Left ventricle myocardium inferior (tissue), 1 donor: ENCODE measurements around the gene GRID1. TPM values are rescaled to one million over a fixed set of nuclear protein-coding genes. Genes with fewer than 3 reads are reported as not detected.

Experiments used
- DNase-seq: peaks from one replicate; pipeline ENCODE4 v3.0.0-alpha.2; 2020
- H3K27ac ChIP-seq: fragments of 200-600 bp; replicated peaks from 2 replicates; pipeline ENCODE4 v1.8.0; 2021
- H3K27me3 ChIP-seq: fragments of 200-600 bp; 2 replicates; pipeline ENCODE4 v1.8.0; 2021; ENCODE audit warnings: low read depth
- H3K36me3 ChIP-seq: fragments of 200-600 bp; 2 replicates; pipeline ENCODE4 v1.8.0; 2021
- H3K4me1 ChIP-seq: fragments of 200-600 bp; 2 replicates; pipeline ENCODE4 v1.8.0; 2021
- H3K4me3 ChIP-seq: fragments of 200-600 bp; 2 replicates; pipeline ENCODE4 v1.8.0; 2021; ENCODE audit warnings: mild to moderate bottlenecking, moderate library complexity
- H3K9me3 ChIP-seq: fragments of 200-600 bp; replicated peaks from 2 replicates; pipeline ENCODE4 v1.8.0; 2021
- intact Hi-C: fragments of 100-400 bp; cut with micrococcal nuclease; formaldehyde crosslinking; loops from one replicate; pipeline ENCODE4 v1.11.0; 2022
- total RNA-seq: library from RNA; stranded (reverse); fragmentation: NEBNext Ultra II Directional; extraction: Animal tissue kit (Norgen Biotek cat#: 25700); gene quantifications from one replicate; pipeline ENCODE4 v1.2.1, GENCODE V29; 2021
- TF ChIP-seq, protein P1 (sequence below): fragments of 200-600 bp; IDR thresholded peaks from 2 replicates; pipeline ENCODE4 v1.8.0; 2021; ENCODE audit warnings: antibody characterized with exemption, mild to moderate bottlenecking, borderline replicate concordance
- donor health status: DM: no; HTN: yes; CAD: no; lungs with severe emphysema.

Gene GRID1
- total RNA-seq, 1 donor from 2014 or later, result 1.6 TPM

DNA sequence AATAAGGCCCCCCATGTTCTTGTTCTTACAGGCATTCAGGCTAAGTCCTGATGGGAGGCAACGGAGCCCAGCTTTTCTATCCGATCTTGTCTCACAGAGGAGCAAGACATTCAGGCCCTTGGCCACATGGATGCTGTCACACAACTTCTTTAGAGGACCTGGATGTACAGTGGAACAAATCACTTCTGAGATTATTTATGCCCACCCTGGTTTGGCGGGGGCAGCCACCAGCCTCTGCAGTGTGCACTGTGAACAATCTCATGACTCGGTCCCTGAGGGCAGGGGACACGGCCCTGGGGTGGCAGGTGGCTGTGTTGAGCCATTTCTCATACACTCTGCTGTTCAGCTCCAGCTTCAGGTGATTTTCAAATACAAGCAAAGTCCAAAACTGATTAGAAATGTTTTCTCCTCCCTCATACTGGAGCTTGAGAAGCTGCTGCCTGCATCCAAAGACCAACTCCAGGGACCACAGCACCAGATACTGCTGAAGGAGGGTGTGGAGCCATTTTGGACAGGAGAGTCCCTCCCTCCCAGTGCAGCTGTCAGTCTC lies 441.3 kb downstream of the GRID1 start:
- intact Hi-C loops, result no loop called here
- Histone ChIP-seq H3K4me1 (peaks cover 26% of the 10 kb centered on the region), H3K9me3 (no peaks in the 10 kb centered on the region), H3K27ac (no peak overlapping the region), H3K36me3 (no peaks in the 10 kb centered on the region), H3K27me3 (no peaks in the 10 kb centered on the region), H3K4me3 (no peak overlapping the region)
- no peak for DNase-seq
- TF ChIP-seq, protein P1, sequence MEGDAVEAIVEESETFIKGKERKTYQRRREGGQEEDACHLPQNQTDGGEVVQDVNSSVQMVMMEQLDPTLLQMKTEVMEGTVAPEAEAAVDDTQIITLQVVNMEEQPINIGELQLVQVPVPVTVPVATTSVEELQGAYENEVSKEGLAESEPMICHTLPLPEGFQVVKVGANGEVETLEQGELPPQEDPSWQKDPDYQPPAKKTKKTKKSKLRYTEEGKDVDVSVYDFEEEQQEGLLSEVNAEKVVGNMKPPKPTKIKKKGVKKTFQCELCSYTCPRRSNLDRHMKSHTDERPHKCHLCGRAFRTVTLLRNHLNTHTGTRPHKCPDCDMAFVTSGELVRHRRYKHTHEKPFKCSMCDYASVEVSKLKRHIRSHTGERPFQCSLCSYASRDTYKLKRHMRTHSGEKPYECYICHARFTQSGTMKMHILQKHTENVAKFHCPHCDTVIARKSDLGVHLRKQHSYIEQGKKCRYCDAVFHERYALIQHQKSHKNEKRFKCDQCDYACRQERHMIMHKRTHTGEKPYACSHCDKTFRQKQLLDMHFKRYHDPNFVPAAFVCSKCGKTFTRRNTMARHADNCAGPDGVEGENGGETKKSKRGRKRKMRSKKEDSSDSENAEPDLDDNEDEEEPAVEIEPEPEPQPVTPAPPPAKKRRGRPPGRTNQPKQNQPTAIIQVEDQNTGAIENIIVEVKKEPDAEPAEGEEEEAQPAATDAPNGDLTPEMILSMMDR, result no peak

- intact Hi-C loops, result no loop called here
- no peaks in the 10 kb centered on the region for H3K9me3 ChIP-seq
- no peak for DNase-seq
- no peak overlapping the region for H3K4me3 ChIP-seq
- TF ChIP-seq, protein P1, result no peak
- no peak overlapping the region for H3K27ac ChIP-seq
- no peaks in the 10 kb centered on the region for H3K27me3 ChIP-seq
- no peaks in the 10 kb centered on the region for H3K36me3 ChIP-seq
- peaks cover 23% of the 10 kb centered on the region for H3K4me1 ChIP-seq
Observed at GRCh38 chr10:85924382-85925102, 442.1 kb downstream of the GRID1 start.

GRCh38 chr10:85922356-85923129 lies 444.1 kb downstream of the GRID1 start:
- H3K9me3 ChIP-seq, result no peaks in the 10 kb centered on the region
- intact Hi-C loops, result no loop called here
- no peak overlapping the region for H3K4me3 ChIP-seq
- no peak overlapping the region for H3K27ac ChIP-seq
- H3K4me1 ChIP-seq, result peaks cover 8% of the 10 kb centered on the region
- peaks cover 16% of the 10 kb centered on the region for H3K27me3 ChIP-seq
- no peak for DNase-seq
- TF ChIP-seq, protein P1, result no peak
- H3K36me3 ChIP-seq, result no peaks in the 10 kb centered on the region

GRCh38 chr10:85921789-85922188 lies 444.8 kb downstream of the GRID1 start:
- TF ChIP-seq, protein P1, result no peak
- DNase-seq, result no peak
- Histone ChIP-seq H3K27ac (no peak overlapping the region), H3K9me3 (no peaks in the 10 kb centered on the region), H3K27me3 (peaks cover 18% of the 10 kb centered on the region), H3K36me3 (no peaks in the 10 kb centered on the region), H3K4me1 (peaks cover 10% of the 10 kb centered on the region), H3K4me3 (no peak overlapping the region)
- intact Hi-C loops, result no loop called here

DNA sequence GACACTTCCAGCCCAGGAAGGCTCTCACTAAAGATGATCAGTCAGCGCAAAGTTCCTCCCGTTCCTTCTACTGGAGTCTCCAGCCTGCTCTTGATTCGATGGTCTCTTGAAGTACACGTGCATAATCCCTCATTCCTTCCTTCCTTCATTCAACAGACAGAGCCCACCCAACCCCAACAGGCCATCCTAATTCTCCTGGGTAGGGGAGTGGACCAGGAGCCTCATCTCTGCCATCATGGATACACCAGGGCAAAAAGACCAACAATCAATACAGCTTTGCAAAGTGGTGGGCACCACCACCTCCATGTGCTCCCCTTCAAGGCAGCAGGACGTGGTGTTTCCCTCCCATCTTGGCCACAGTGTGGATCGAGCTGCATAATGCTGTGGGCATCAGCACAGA lies 446.3 kb downstream of the GRID1 start:
- no peak overlapping the region for H3K27ac ChIP-seq
- peaks cover 12% of the 10 kb centered on the region for H3K4me1 ChIP-seq

More for the DNA sequence above, 446.3 kb downstream of the GRID1 start:
- TF ChIP-seq, protein P1, result no peak
- DNase-seq, result no peak
- no peak overlapping the region for H3K4me3 ChIP-seq
- no peaks in the 10 kb centered on the region for H3K36me3 ChIP-seq
- H3K27me3 ChIP-seq, result peaks cover 18% of the 10 kb centered on the region
- intact Hi-C loops, result no loop called here
- no peaks in the 10 kb centered on the region for H3K9me3 ChIP-seq
